GM12873 (cell line): ENCODE measurements around the gene RASSF4.
A peak's percentile ranks its signal among the peaks of the same experiment; 100 is the strongest.

ENCODE experiments used
- CTCF ChIP-seq: IDR thresholded peaks from 2 replicates; pipeline ENCODE4 v1.5.1; 2012; ENCODE audit warnings: low read depth, mild to moderate bottlenecking, moderate library complexity, low read length, control low read depth; ENCODE audit not compliant: insufficient read depth; ENCODE audit errors: missing control alignments

The RASSF4 gene

GRCh38 chr10:44929356-44930255, 30.0 kb upstream of the RASSF4 start:
- no peak for TF ChIP-seq CTCF

GRCh38 chr10:44930904-44931620, 28.5 kb upstream of the RASSF4 start:
- no peak for TF ChIP-seq CTCF

GRCh38 chr10:44931621-44932516, 27.7 kb upstream of the RASSF4 start:
- TF ChIP-seq CTCF, result no peak

- peak; percentile 99 for TF ChIP-seq CTCF
Observed at GRCh38 chr10:44932517-44933450, 26.8 kb upstream of the RASSF4 start.

- TF ChIP-seq CTCF, result no peak
Observed at GRCh38 chr10:44933451-44934321, 25.9 kb upstream of the RASSF4 start.
